ENCODE results near the gene SLC24A3.

Gene SLC24A3

GRCh38 chr20:19381947-19382346, 169.5 kb downstream of the SLC24A3 start:
- no peak for DNase-seq (ENCODE audit: low read depth in 2 of 3, low spot score in 1 of 3)

GRCh38 chr20:19382386-19383340, 170.2 kb downstream of the SLC24A3 start:
- DNase-seq (ENCODE audit: low read depth in 2 of 3, low spot score in 1 of 3) = no peak

- no peak for DNase-seq (ENCODE audit: low read depth in 2 of 3, low spot score in 1 of 3)
These were observed 172.5 kb downstream of the SLC24A3 start for GRCh38 chr20:19384940-19385339.

GRCh38 chr20:19387251-19387650, 174.8 kb downstream of the SLC24A3 start:
- DNase-seq (ENCODE audit: low read depth in 2 of 3, low spot score in 1 of 3) = no peak

GRCh38 chr20:19392344-19393130, 180.1 kb downstream of the SLC24A3 start:
- DNase-seq (ENCODE audit: low read depth in 2 of 3, low spot score in 1 of 3) = no peak

GRCh38 chr20:19396460-19397081, 184.1 kb downstream of the SLC24A3 start:
- no peak for DNase-seq (ENCODE audit: low read depth in 2 of 3, low spot score in 1 of 3)

GRCh38 chr20:19397226-19397625, 184.8 kb downstream of the SLC24A3 start:
- DNase-seq (ENCODE audit: low read depth in 2 of 3, low spot score in 1 of 3) = no peak

GRCh38 chr20:19397666-19398065, 185.2 kb downstream of the SLC24A3 start:
- no peak for DNase-seq (ENCODE audit: low read depth in 2 of 3, low spot score in 1 of 3)

GRCh38 chr20:19401096-19401495, 188.7 kb downstream of the SLC24A3 start:
- no peak for DNase-seq (ENCODE audit: low read depth in 2 of 3, low spot score in 1 of 3)

GRCh38 chr20:19403549-19403948, 191.1 kb downstream of the SLC24A3 start:
- DNase-seq (ENCODE audit: low read depth in 2 of 3, low spot score in 1 of 3) = no peak

GRCh38 chr20:19404826-19405225, 192.4 kb downstream of the SLC24A3 start:
- DNase-seq (ENCODE audit: low read depth in 2 of 3, low spot score in 1 of 3) = no peak

GRCh38 chr20:19405958-19406357, 193.5 kb downstream of the SLC24A3 start:
- no peak for DNase-seq (ENCODE audit: low read depth in 2 of 3, low spot score in 1 of 3)

GRCh38 chr20:19406381-19406780, 193.9 kb downstream of the SLC24A3 start:
- no peak for DNase-seq (ENCODE audit: low read depth in 2 of 3, low spot score in 1 of 3)

GRCh38 chr20:19407196-19407595, 194.8 kb downstream of the SLC24A3 start:
- DNase-seq (ENCODE audit: low read depth in 2 of 3, low spot score in 1 of 3) = no peak

- DNase-seq (ENCODE audit: low read depth in 2 of 3, low spot score in 1 of 3) = no peak
These were observed 195.3 kb downstream of the SLC24A3 start for GRCh38 chr20:19407736-19408135.

GRCh38 chr20:19408971-19409370, 196.5 kb downstream of the SLC24A3 start:
- DNase-seq (ENCODE audit: low read depth in 2 of 3, low spot score in 1 of 3) = no peak

GRCh38 chr20:19411811-19412210, 199.4 kb downstream of the SLC24A3 start:
- no peak for DNase-seq (ENCODE audit: low read depth in 2 of 3, low spot score in 1 of 3)

GRCh38 chr20:19412254-19412653, 199.8 kb downstream of the SLC24A3 start:
- no peak for DNase-seq (ENCODE audit: low read depth in 2 of 3, low spot score in 1 of 3)

GRCh38 chr20:19414600-19414999, 202.2 kb downstream of the SLC24A3 start:
- DNase-seq (ENCODE audit: low read depth in 2 of 3, low spot score in 1 of 3) = no peak

GRCh38 chr20:19415786-19416185, 203.3 kb downstream of the SLC24A3 start:
- DNase-seq (ENCODE audit: low read depth in 2 of 3, low spot score in 1 of 3) = no peak

GRCh38 chr20:19416627-19417026, 204.2 kb downstream of the SLC24A3 start:
- no peak for DNase-seq (ENCODE audit: low read depth in 2 of 3, low spot score in 1 of 3)

- no peak for DNase-seq (ENCODE audit: low read depth in 2 of 3, low spot score in 1 of 3)
These were observed 207.0 kb downstream of the SLC24A3 start for GRCh38 chr20:19419396-19419795.

Measured in stimulated activated CD4-positive, alpha-beta T cell treated with anti-CD3 and anti-CD28 coated beads, Interleukin-12 subunit alpha, Interleukin-12 subunit beta, amount 100 ng/mL, for 48 hours (primary cell).